Measurements from ENCODE around the gene EHHADH.

- TF ChIP-seq SRF (IDR thresholded peaks at IDR 0.05; ENCODE audit: low read depth, low read length) (no peak), ZNF280B (CRISPR knock-in tag; IDR thresholded peaks at IDR 0.05; ENCODE audit: borderline replicate concordance) (no peak), AGO2 (optimal IDR thresholded peaks at IDR 0.05; ENCODE audit: low read depth, low read length) (no peak), MYC (CRISPR knock-in tag; IDR thresholded peaks at IDR 0.05; ENCODE audit: borderline replicate concordance) (no peak)
Observed at GRCh38 chr3:185254799-185255198, 950 bp upstream of the EHHADH start.
